T-cell (primary cell): ENCODE data around the gene PRPF4. TPM values are rescaled to one million over a fixed set of nuclear protein-coding genes. Genes with fewer than 3 reads are reported as not detected.

Source experiments
- ATAC-seq, 4 experiments: fragments of 200-7000 bp in 3 of 4; fragments of 150-1000 bp in 1 of 4; cut with Tn5 transposase; replicated peaks in 1 of 4; 1 replicate in 3 of 4; 2 replicates in 1 of 4; pipeline ENCODE4 v1.10.0; 2021; ENCODE audit warnings: moderate library complexity in 3 of 4, mild to moderate bottlenecking in 2 of 4, moderate number of reproducible peaks in 1 of 4
- CTCF ChIA-PET, 2 donors: fragments of 300-600 bp; sonication (Branson Sonifier 250); formaldehyde crosslinking; loops; one replicate each; lab custom pipeline; 2022; ENCODE audit warnings: antibody characterized with exemption in 2 of 2; lab: Charles Lee
- POLR2A ChIA-PET, 2 donors: fragments of 300-600 bp; sonication (Branson Sonifier 250); formaldehyde crosslinking; loops; one replicate each; lab custom pipeline; 2022; ENCODE audit warnings: antibody characterized with exemption in 2 of 2; lab: Charles Lee
- DNase-seq, 35 experiments: peaks; one replicate each; pipeline versions ENCODE4 v3.0.0 to v3.0.0-alpha.2; 2013 to 2023
- H3K27ac ChIP-seq: one replicate; pipeline ENCODE4 v1.5.1; 2013; ENCODE audit warnings: low read length
- H3K27me3 ChIP-seq, 2 experiments: replicated peaks in 1 of 2; 1 replicate in 1 of 2; 2 replicates in 1 of 2; pipeline versions ENCODE4 v1.6.1 to v1.7.0; 2013; ENCODE audit warnings: low read length in 1 of 2, mixed read lengths in 1 of 2; ENCODE audit not compliant: control insufficient read depth in 2 of 2, insufficient read depth in 2 of 2; ENCODE audit errors: extremely low read depth in 1 of 2
- H3K36me3 ChIP-seq, 2 donors: 1 replicate in 1 of 2; 2 replicates in 1 of 2; pipeline versions ENCODE4 v1.6.1 to v1.7.0; 2013; ENCODE audit warnings: low read length in 1 of 2; ENCODE audit not compliant: control insufficient read depth in 2 of 2, insufficient read depth in 1 of 2; ENCODE audit errors: extremely low read depth in 1 of 2
- H3K4me1 ChIP-seq, 2 experiments: 1 replicate in 1 of 2; 2 replicates in 1 of 2; pipeline versions ENCODE4 v1.6.1 to v1.7.0; 2013; ENCODE audit warnings: low read length in 2 of 2, mixed read lengths in 1 of 2; ENCODE audit not compliant: insufficient read depth in 2 of 2, control insufficient read depth in 1 of 2; ENCODE audit errors: extremely low read depth in 1 of 2
- H3K4me3 ChIP-seq, 2 donors: 1 replicate in 1 of 2; 2 replicates in 1 of 2; pipeline versions ENCODE4 v1.5.1 to v1.7.0; 2013; ENCODE audit warnings: mild to moderate bottlenecking in 2 of 2, low read length in 1 of 2, moderate library complexity in 1 of 2; ENCODE audit not compliant: control insufficient read depth in 1 of 2; ENCODE audit errors: extremely low read depth in 1 of 2
- H3K9me3 ChIP-seq: 2 replicates; pipeline ENCODE4 v1.7.0; 2013
- H3K27ac Mint-ChIP-seq, 2 donors: one replicate each; pipeline ENCODE4 v1.8.0; 2020 to 2021; ENCODE audit warnings: mild to moderate bottlenecking in 2 of 2, mixed read lengths in 2 of 2
- H3K27me3 Mint-ChIP-seq, 2 donors: one replicate each; pipeline ENCODE4 v1.8.0; 2021 to 2022; ENCODE audit warnings: mixed read lengths in 2 of 2
- H3K36me3 Mint-ChIP-seq: one replicate; pipeline ENCODE4 v1.8.0; 2021; ENCODE audit warnings: mixed read lengths
- H3K4me1 Mint-ChIP-seq, 3 donors: one replicate each; pipeline ENCODE4 v1.8.0; 2020 to 2022; ENCODE audit warnings: mixed read lengths in 3 of 3, mild to moderate bottlenecking in 1 of 3
- H3K4me3 Mint-ChIP-seq, 3 donors: one replicate each; pipeline ENCODE4 v1.8.0; 2020 to 2022; ENCODE audit warnings: mild to moderate bottlenecking in 3 of 3, mixed read lengths in 3 of 3, moderate library complexity in 3 of 3
- H3K9me3 Mint-ChIP-seq, 3 donors: one replicate each; pipeline ENCODE4 v1.8.0; 2020 to 2022; ENCODE audit warnings: mixed read lengths in 3 of 3
- WGBS: methylation state at CpG from one replicate; pipeline ENCODE4 v1.1.5; 2013; ENCODE audit warnings: missing lambda C conversion rate; ENCODE audit not compliant: insufficient coverage; 5-methylcytosine and 5-hydroxymethylcytosine counted together
- total RNA-seq, 35 experiments: library from RNA in 6 of 35; stranded (reverse) in 6 of 35; fragments of 120-200 nt in 1 of 35; gene quantifications; one replicate each; pipeline versions ENCODE4 v1.2.1 to v1.2.4 and lab custom pipeline; 2013 to 2026

Gene PRPF4
- total RNA-seq, 5 donors from 2014 or later (not counting 1 experiment from before 2014, with no cell fraction given) = 16.6 to 24.4 (median 21.1) TPM

DNA sequence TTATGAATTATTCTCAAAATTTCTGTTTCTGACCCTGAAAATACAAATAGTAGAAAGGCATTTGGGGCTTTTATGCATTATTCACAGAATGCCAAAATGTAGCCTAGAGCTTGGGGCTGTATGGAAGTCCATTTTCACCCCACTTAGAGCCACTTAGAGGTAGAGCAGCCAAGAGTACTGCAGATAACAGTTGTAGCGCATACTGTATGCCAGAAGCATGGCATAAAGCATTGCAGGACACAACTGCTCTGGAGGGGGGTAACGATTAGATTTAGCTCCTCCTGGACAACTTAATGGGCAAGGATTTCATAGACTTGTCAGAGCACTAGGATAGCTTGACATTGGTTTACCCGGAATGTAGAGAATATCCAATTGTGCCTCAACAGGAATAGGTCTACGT, 38.4 kb upstream of the PRPF4 start:
- WGBS = 83% methylated on average over 2 of the region's 4 CpGs
- no peaks in the 10 kb centered on the region for H3K9me3 ChIP-seq
- peaks cover 4 to 10% of the 10 kb centered on the region in 2 experiments for H3K4me1 ChIP-seq
- Mint-ChIP-seq H3K9me3 (no peaks in the 10 kb centered on the region), H3K27ac (no peak overlapping the region), H3K4me3 (no peak overlapping the region), H3K36me3 (no peaks in the 10 kb centered on the region), H3K4me1 (peaks cover 14 to 19% (median 18%) of the 10 kb centered on the region in 3 donors), H3K27me3 (no peaks in the 10 kb centered on the region)
- ChIA-PET CTCF (no interaction called here), POLR2A (interaction anchor here in 1 of 2 donors (0.7 kb wide), 1 partner anchor 345 kb away, joined by 3 read pairs; no protein-coding TSS in a partner anchor)
- no peak overlapping the region for H3K27ac ChIP-seq
- H3K27me3 ChIP-seq = no peaks in the 10 kb centered on the region
- DNase-seq = no peak
- H3K36me3 ChIP-seq = no peaks in the 10 kb centered on the region
- no peak overlapping the region for H3K4me3 ChIP-seq
- no peak for ATAC-seq

DNA sequence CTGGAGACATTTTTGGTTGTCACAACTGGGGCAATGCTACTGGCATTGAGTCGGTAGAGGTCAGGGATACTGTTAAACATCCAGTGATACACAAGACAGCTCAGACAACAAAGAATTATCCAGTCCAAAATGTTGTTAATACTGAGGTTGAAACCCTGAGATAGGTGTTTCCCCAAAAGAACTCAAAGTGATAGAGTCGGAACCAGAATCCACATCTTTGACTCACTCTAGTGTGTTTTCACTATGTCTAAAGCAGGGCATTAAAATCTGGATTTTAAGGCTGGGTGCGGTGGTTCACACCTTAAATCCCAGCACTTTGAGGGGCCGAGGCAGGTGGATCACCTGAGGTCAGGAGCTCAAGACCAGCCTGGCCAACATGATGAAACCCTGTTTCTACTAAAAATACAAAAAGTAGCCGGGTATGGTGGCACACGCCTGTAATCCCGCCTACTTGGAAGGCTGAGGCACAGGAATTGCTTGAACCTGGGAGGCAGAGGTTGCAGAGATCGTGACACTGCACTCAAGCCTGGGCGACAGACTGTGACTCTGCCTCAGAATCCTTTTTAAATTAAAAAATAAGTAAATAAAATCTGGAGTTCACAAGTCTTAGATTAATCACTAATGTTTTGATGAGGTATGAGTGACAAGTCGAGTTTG, 37.1 kb upstream of the PRPF4 start:
- no peaks in the 10 kb centered on the region for H3K9me3 Mint-ChIP-seq
- no peaks in the 10 kb centered on the region for H3K27me3 Mint-ChIP-seq
- H3K4me1 Mint-ChIP-seq = peaks cover 5 to 7% (median 6%) of the 10 kb centered on the region in 3 donors
- WGBS = 86% methylated on average over 4 of the region's 10 CpGs
- peaks cover 0 to 2% of the 10 kb centered on the region in 2 experiments for H3K4me1 ChIP-seq
- H3K9me3 ChIP-seq = no peaks in the 10 kb centered on the region
- ChIA-PET POLR2A (no interaction called here), CTCF (no interaction called here)
- no peaks in the 10 kb centered on the region for H3K36me3 Mint-ChIP-seq
- DNase-seq (no peak), ATAC-seq (no peak)
- H3K27ac Mint-ChIP-seq = no peak overlapping the region
- no peak overlapping the region for H3K4me3 Mint-ChIP-seq
- no peaks in the 10 kb centered on the region for H3K27me3 ChIP-seq
- no peaks in the 10 kb centered on the region for H3K36me3 ChIP-seq
- H3K27ac ChIP-seq = no peak overlapping the region
- H3K4me3 ChIP-seq = no peak overlapping the region

DNA sequence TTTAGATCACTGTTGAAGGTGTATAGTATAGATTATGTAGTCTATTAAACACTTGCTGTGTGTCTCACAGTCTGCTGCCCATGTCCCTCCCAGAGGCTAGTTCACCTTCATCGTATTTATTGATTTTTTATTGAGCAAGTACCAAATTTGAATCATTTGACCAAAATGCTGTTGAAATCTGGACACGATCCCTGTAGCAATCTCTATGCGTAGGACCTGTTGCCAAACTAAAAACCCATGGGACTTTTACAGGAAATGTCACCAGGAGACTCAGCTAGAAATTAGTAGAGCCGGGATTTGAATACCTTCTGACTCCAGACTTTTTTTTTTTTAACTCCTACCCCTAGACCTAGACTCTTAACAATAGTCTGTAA, 36.6 kb upstream of the PRPF4 start:
- no peak overlapping the region for H3K27ac Mint-ChIP-seq
- no peaks in the 10 kb centered on the region for H3K27me3 Mint-ChIP-seq
- Histone ChIP-seq H3K9me3 (no peaks in the 10 kb centered on the region), H3K36me3 (no peaks in the 10 kb centered on the region), H3K4me1 (no peaks in the 10 kb centered on the region), H3K27me3 (no peaks in the 10 kb centered on the region), H3K27ac (no peak overlapping the region), H3K4me3 (no peak overlapping the region)
- H3K4me3 Mint-ChIP-seq = no peak overlapping the region
- CTCF ChIA-PET = no interaction called here
- no peaks in the 10 kb centered on the region for H3K9me3 Mint-ChIP-seq
- H3K4me1 Mint-ChIP-seq = peaks cover 0 to 2% (median 1%) of the 10 kb centered on the region in 3 donors
- POLR2A ChIA-PET = interaction anchor here in 1 of 2 donors (0.7 kb wide), 2 partner anchors 14 to 119 kb away, joined by 3 to 5 read pairs; no protein-coding TSS in a partner anchor
- ATAC-seq (no peak), DNase-seq (no peak)
- no peaks in the 10 kb centered on the region for H3K36me3 Mint-ChIP-seq
- 93% methylated on average over 2 of the region's 4 CpGs for WGBS

DNA sequence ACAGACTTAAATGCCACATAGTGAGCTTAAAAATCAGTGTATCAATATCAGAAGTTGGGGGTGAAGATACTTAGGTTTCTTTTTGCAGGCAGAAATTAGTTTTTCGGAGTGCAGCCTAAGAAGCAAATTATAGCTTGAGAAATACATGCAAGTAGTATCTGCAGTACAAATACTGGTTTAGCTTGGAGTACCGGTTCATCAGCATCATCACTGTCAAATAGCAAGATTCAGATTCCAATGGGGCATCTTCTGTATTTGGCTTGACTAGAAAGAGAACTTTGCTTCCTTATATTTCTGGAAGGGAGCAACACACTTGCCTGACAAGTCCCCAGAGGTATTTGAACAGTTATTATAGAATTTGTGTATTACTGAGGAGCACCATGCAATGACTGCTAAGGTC, 34.3 kb upstream of the PRPF4 start:
- Mint-ChIP-seq H3K27me3 (no peaks in the 10 kb centered on the region), H3K4me3 (no peak overlapping the region), H3K9me3 (no peaks in the 10 kb centered on the region), H3K36me3 (no peaks in the 10 kb centered on the region), H3K4me1 (no peaks in the 10 kb centered on the region), H3K27ac (no peak overlapping the region)
- Histone ChIP-seq H3K27ac (no peak overlapping the region), H3K36me3 (no peaks in the 10 kb centered on the region), H3K4me3 (no peak overlapping the region), H3K9me3 (no peaks in the 10 kb centered on the region), H3K27me3 (no peaks in the 10 kb centered on the region), H3K4me1 (no peaks in the 10 kb centered on the region)
- no CpG with 5 or more reads among the region's 2 CpGs for WGBS
- ChIA-PET CTCF (no interaction called here), POLR2A (no interaction called here)
- ATAC-seq = no peak
- DNase-seq = no peak

DNA sequence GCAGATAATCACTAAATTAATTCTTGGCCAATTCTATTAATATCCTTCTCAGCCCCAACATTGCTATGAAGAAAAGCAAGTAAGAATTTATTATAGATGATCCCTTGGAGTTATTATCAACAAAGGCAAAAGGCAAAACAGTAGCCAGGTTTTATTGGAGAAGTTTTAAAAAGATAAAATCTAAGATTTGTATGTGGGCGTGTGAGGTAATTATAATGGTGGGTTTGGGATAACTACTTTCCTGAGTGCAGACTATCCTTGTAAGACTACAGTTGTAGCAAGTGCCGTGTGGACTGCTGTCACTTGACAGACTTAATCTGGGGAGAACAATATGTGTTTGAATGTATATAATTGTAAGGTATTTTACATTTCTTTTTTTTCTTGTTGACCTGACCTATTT, 30.9 kb upstream of the PRPF4 start:
- H3K9me3 Mint-ChIP-seq = no peaks in the 10 kb centered on the region
- ChIA-PET POLR2A (interaction anchor here in 1 of 2 donors (0.6 kb wide), 2 partner anchors 20 to 265 kb away, joined by 7 to 11 read pairs; no protein-coding TSS in a partner anchor), CTCF (interaction anchor here in 1 of 2 donors (0.7 kb wide), 1 partner anchor 63 kb away, joined by 5 read pairs; no protein-coding TSS in a partner anchor)
- ATAC-seq (no peak), DNase-seq (no peak)
- H3K4me1 Mint-ChIP-seq = no peaks in the 10 kb centered on the region
- H3K27ac ChIP-seq = no peak overlapping the region
- no peak overlapping the region for H3K4me3 ChIP-seq
- no peak overlapping the region for H3K4me3 Mint-ChIP-seq
- no peaks in the 10 kb centered on the region for H3K27me3 ChIP-seq
- H3K36me3 Mint-ChIP-seq = peaks cover 4% of the 10 kb centered on the region
- H3K36me3 ChIP-seq = no peaks in the 10 kb centered on the region
- no peaks in the 10 kb centered on the region for H3K9me3 ChIP-seq
- no peaks in the 10 kb centered on the region for H3K27me3 Mint-ChIP-seq
- H3K4me1 ChIP-seq = no peaks in the 10 kb centered on the region
- 100% methylated on average over 2 of the region's 2 CpGs for WGBS
- no peak overlapping the region for H3K27ac Mint-ChIP-seq

DNA sequence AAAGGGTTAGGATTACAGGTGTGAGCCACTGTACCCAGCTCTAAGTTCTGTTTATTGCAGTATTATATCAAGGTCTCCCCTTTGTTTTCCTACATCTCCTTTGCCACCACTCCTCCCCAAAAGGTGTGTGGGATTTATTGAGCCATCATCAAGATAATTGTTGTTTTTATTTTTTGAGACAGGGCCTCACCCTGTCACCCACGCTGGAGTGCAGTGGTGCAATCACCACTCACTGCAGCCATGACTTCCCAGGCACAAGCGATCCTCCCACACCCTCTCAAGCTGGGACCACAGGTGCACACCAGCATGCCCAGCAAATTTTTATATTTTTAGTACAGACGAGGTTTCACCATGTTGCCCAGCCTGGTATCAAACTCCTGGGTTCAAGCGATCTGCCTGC, 29.6 kb upstream of the PRPF4 start:
- 96% methylated on average over 3 of the region's 4 CpGs for WGBS
- H3K9me3 Mint-ChIP-seq = peaks cover 0 to 2% (median 0%) of the 10 kb centered on the region in 3 donors
- H3K27ac ChIP-seq = no peak overlapping the region
- H3K27ac Mint-ChIP-seq = no peak overlapping the region
- no peak for DNase-seq
- H3K9me3 ChIP-seq = no peaks in the 10 kb centered on the region
- ChIA-PET POLR2A (no interaction called here), CTCF (no interaction called here)
- H3K4me1 Mint-ChIP-seq = no peaks in the 10 kb centered on the region
- no peak overlapping the region for H3K4me3 ChIP-seq
- peaks cover 4% of the 10 kb centered on the region for H3K36me3 Mint-ChIP-seq
- no peak for ATAC-seq
- H3K36me3 ChIP-seq = no peaks in the 10 kb centered on the region
- H3K27me3 Mint-ChIP-seq = no peaks in the 10 kb centered on the region
- no peaks in the 10 kb centered on the region for H3K4me1 ChIP-seq
- H3K27me3 ChIP-seq = no peaks in the 10 kb centered on the region
- no peak overlapping the region for H3K4me3 Mint-ChIP-seq
